Measurements from ENCODE around the gene LKAAEAR1. TPM values are rescaled to one million over a fixed set of nuclear protein-coding genes. Genes with fewer than 3 reads are reported as not detected.
A peak's percentile ranks its signal among the peaks of the same experiment; 100 is the strongest.

Gene LKAAEAR1
- total and polyA plus RNA-seq, 2 of the 13 experiments (the other 11 are each of a cell fraction or from before 2014, with no cell fraction given), result not detected

DNA sequence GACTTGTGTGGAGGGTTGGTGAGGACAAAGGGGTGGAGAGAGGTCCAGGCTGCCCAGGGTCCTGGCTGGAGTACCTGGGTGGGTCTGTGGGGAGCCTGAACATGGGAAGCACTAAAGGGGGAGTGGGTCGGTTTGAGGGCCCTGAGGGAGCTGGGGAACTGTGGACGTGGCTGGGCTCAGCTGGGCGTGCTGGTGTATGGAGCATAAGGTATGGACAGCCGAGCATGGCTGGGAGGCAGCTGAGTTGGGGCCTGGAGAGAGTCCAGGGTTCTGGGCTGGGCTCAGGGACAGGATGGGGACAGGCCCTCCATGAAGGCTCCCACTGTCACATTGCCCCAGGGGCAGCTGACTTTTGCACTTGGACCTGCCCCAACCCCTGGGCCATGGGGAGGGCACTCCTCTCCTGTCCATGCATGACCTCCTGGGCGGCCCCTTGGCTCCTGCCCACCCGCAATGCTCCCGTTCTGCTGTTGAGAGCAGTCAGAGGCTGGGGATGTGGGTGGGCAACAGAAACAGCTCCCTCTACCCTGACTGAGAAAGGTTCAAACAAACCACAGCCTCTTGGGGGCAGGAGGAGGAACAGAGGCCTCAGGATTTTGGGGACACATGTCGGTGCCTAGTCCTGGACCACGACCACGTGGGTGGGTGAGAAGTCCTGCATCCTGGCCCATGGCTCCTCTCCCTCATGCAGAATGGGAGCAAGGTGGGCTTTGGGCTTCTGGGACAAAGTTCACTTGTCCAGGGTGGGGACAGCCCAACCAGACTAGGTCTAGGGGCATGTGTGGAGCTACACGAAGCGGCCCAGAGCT, 43.8 kb downstream of the LKAAEAR1 start (continued):
- TF ChIP-seq, protein P1, sequence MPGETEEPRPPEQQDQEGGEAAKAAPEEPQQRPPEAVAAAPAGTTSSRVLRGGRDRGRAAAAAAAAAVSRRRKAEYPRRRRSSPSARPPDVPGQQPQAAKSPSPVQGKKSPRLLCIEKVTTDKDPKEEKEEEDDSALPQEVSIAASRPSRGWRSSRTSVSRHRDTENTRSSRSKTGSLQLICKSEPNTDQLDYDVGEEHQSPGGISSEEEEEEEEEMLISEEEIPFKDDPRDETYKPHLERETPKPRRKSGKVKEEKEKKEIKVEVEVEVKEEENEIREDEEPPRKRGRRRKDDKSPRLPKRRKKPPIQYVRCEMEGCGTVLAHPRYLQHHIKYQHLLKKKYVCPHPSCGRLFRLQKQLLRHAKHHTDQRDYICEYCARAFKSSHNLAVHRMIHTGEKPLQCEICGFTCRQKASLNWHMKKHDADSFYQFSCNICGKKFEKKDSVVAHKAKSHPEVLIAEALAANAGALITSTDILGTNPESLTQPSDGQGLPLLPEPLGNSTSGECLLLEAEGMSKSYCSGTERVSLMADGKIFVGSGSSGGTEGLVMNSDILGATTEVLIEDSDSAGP (CRISPR knock-in tag; IDR thresholded peaks at IDR 0.05; ENCODE audit: borderline replicate concordance), result peak; percentile 72
- TF ChIP-seq HHEX (CRISPR knock-in tag; IDR thresholded peaks at IDR 0.05) (no peak), ZNF263 (CRISPR knock-in tag; IDR thresholded peaks at IDR 0.05) (peak; percentile 33; the same call in 1 of the 2 replicates), MTA3 (CRISPR knock-in tag; IDR thresholded peaks at IDR 0.05) (no peak), ZNF460 (CRISPR knock-in tag; IDR thresholded peaks at IDR 0.05; ENCODE audit: borderline replicate concordance) (no peak), ZNF331 (CRISPR knock-in tag; IDR thresholded peaks at IDR 0.05) (peak; percentile 97), ZFP37 (CRISPR knock-in tag; IDR thresholded peaks at IDR 0.05; ENCODE audit: borderline replicate concordance) (peak; percentile 72; the same call in 1 of the 2 replicates), HDAC6 (IDR thresholded peaks at IDR 0.05; ENCODE audit: low read depth, low read length) (no peak), HDAC2 (CRISPR knock-in tag; IDR thresholded peaks at IDR 0.05) (peak; percentile 57; the same call in 1 of the 2 replicates), MXI1 (IDR thresholded peaks at IDR 0.05; ENCODE audit: borderline replicate concordance, low read depth, low read length) (0 out of 3 replicates have a peak, but pooled peaks have one; percentile 33), ZNF777 (CRISPR knock-in tag; IDR thresholded peaks at IDR 0.05) (no peak; the same call in 1 of the 2 replicates), CEBPB (IDR thresholded peaks at IDR 0.05; ENCODE audit: borderline replicate concordance, low read depth, low read length) (no peak), SRSF4 (IDR thresholded peaks at IDR 0.05; ENCODE audit: low read depth, low read length, poor library complexity, severe bottlenecking) (peak; percentile 56), MYNN (CRISPR knock-in tag; IDR thresholded peaks at IDR 0.05; ENCODE audit: low read depth) (no peak), THAP11 (CRISPR knock-in tag; IDR thresholded peaks at IDR 0.05) (no peak), CBX1 (IDR thresholded peaks at IDR 0.05; ENCODE audit: low read depth) (no peak), SMAD3 (CRISPR knock-in tag; IDR thresholded peaks at IDR 0.05) (no peak; the same call in 1 of the 2 replicates), MAFF (IDR thresholded peaks at IDR 0.05; ENCODE audit: low read depth, low read length) (no peak), ZNF225 (CRISPR knock-in tag; IDR thresholded peaks at IDR 0.05) (0 out of 2 replicates have a peak, but pooled peaks have one; percentile 9), ZNF20 (CRISPR knock-in tag; IDR thresholded peaks at IDR 0.05) (no peak)
- TF ChIP-seq, protein P2, sequence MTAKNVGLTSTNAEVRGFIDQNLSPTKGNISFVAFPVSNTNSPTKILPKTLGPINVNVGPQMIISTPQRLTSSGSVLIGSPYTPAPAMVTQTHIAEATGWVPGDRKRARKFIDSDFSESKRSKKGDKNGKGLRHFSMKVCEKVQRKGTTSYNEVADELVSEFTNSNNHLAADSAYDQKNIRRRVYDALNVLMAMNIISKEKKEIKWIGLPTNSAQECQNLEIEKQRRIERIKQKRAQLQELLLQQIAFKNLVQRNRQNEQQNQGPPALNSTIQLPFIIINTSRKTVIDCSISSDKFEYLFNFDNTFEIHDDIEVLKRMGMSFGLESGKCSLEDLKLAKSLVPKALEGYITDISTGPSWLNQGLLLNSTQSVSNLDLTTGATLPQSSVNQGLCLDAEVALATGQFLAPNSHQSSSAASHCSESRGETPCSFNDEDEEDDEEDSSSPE (CRISPR knock-in tag; IDR thresholded peaks at IDR 0.05), result no peak
- TF ChIP-seq, protein P3, sequence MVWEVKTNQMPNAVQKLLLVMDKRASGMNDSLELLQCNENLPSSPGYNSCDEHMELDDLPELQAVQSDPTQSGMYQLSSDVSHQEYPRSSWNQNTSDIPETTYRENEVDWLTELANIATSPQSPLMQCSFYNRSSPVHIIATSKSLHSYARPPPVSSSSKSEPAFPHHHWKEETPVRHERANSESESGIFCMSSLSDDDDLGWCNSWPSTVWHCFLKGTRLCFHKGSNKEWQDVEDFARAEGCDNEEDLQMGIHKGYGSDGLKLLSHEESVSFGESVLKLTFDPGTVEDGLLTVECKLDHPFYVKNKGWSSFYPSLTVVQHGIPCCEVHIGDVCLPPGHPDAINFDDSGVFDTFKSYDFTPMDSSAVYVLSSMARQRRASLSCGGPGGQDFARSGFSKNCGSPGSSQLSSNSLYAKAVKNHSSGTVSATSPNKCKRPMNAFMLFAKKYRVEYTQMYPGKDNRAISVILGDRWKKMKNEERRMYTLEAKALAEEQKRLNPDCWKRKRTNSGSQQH (CRISPR knock-in tag; IDR thresholded peaks at IDR 0.05; ENCODE audit: low read depth), result no peak
- TF ChIP-seq, protein P4, sequence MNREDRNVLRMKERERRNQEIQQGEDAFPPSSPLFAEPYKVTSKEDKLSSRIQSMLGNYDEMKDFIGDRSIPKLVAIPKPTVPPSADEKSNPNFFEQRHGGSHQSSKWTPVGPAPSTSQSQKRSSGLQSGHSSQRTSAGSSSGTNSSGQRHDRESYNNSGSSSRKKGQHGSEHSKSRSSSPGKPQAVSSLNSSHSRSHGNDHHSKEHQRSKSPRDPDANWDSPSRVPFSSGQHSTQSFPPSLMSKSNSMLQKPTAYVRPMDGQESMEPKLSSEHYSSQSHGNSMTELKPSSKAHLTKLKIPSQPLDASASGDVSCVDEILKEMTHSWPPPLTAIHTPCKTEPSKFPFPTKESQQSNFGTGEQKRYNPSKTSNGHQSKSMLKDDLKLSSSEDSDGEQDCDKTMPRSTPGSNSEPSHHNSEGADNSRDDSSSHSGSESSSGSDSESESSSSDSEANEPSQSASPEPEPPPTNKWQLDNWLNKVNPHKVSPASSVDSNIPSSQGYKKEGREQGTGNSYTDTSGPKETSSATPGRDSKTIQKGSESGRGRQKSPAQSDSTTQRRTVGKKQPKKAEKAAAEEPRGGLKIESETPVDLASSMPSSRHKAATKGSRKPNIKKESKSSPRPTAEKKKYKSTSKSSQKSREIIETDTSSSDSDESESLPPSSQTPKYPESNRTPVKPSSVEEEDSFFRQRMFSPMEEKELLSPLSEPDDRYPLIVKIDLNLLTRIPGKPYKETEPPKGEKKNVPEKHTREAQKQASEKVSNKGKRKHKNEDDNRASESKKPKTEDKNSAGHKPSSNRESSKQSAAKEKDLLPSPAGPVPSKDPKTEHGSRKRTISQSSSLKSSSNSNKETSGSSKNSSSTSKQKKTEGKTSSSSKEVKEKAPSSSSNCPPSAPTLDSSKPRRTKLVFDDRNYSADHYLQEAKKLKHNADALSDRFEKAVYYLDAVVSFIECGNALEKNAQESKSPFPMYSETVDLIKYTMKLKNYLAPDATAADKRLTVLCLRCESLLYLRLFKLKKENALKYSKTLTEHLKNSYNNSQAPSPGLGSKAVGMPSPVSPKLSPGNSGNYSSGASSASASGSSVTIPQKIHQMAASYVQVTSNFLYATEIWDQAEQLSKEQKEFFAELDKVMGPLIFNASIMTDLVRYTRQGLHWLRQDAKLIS (CRISPR knock-in tag; IDR thresholded peaks at IDR 0.05), result no peak

Data from HepG2 (cell line).